GM19397 (cell line): ENCODE results near the gene CDC14B.
"Not testable (repeated sequence)": the region's sequence is repeated elsewhere in the genome, so short reads cannot be mapped to it uniquely, and the experiment has no call there.

ENCODE experiments used
- ATAC-seq: cut with Tn5 transposase; IDR thresholded peaks from one replicate; pipeline ENCODE4 v1.9.1; 2021; ENCODE audit warnings: mild to moderate bottlenecking, moderate library complexity; ENCODE audit not compliant: unreplicated experiment

Gene CDC14B

GRCh38 chr9:96596601-96597111 lies 23.0 kb downstream of the CDC14B start:
- no peak for ATAC-seq

GRCh38 chr9:96587338-96588315 lies 32.0 kb downstream of the CDC14B start:
- ATAC-seq = no peak

- no peak for ATAC-seq
Measured at GRCh38 chr9:96585426-96585825, 34.2 kb downstream of the CDC14B start.

- ATAC-seq = not testable (repeated sequence)
Measured at GRCh38 chr9:96582199-96582598, 37.4 kb downstream of the CDC14B start.

- ATAC-seq = no peak
Measured at GRCh38 chr9:96581786-96582185, 37.9 kb downstream of the CDC14B start.

GRCh38 chr9:96581301-96581700 lies 38.3 kb downstream of the CDC14B start:
- no peak for ATAC-seq

GRCh38 chr9:96574931-96575351 lies 44.7 kb downstream of the CDC14B start:
- ATAC-seq = no peak

- ATAC-seq = no peak
Measured at GRCh38 chr9:96574455-96574854, 45.2 kb downstream of the CDC14B start.

GRCh38 chr9:96567203-96567700 lies 52.4 kb downstream of the CDC14B start:
- peak; percentile 43 for ATAC-seq

- peak; percentile 81 for ATAC-seq
Measured at GRCh38 chr9:96566498-96567202, 53.0 kb downstream of the CDC14B start.

- ATAC-seq = no peak
Measured at GRCh38 chr9:96565671-96566497, 53.8 kb downstream of the CDC14B start.

- ATAC-seq = no peak
Measured at GRCh38 chr9:96564217-96564616, 55.4 kb downstream of the CDC14B start.

- no peak for ATAC-seq
Measured at GRCh38 chr9:96559339-96559943, 60.2 kb downstream of the CDC14B start.

GRCh38 chr9:96557921-96558320 lies 61.7 kb downstream of the CDC14B start:
- no peak for ATAC-seq

GRCh38 chr9:96556701-96557461 lies 62.8 kb downstream of the CDC14B start:
- no peak for ATAC-seq

GRCh38 chr9:96555567-96556386 lies 63.9 kb downstream of the CDC14B start:
- no peak for ATAC-seq

GRCh38 chr9:96554801-96555566 lies 64.7 kb downstream of the CDC14B start:
- no peak for ATAC-seq

GRCh38 chr9:96554326-96554725 lies 65.3 kb downstream of the CDC14B start:
- ATAC-seq = no peak
